IMR-90 (cell line): ENCODE measurements around the gene PTS. TPM values are rescaled to one million over a fixed set of nuclear protein-coding genes. Genes with fewer than 3 reads are reported as not detected.

ENCODE experiments used
- ATAC-seq: fragments of 200-7000 bp; cut with Tn5 transposase; 2 replicates; pipeline ENCODE4 v1.9.1; 2020; ENCODE audit warnings: low read depth, mild to moderate bottlenecking, moderate library complexity
- BruUV-seq: library from RNA; stranded (reverse); fragments of 400-500 nt; replicated peaks from 2 replicates; lab custom pipeline; 2021; lab: Mats Ljungman, UMichigan
- CTCF ChIA-PET: fragments of 300-600 bp; formaldehyde crosslinking; extraction: SDS; loops from one replicate; lab custom pipeline; 2021; ENCODE audit warnings: antibody characterized with exemption; lab: Yijun Ruan, JAX
- POLR2A ChIA-PET: fragments of 300-600 bp; sonication (Branson Sonifier 250); formaldehyde crosslinking; loops from one replicate; lab custom pipeline; 2022; ENCODE audit warnings: antibody characterized with exemption; ENCODE audit not compliant: unreplicated experiment; lab: Charles Lee
- DNase-seq: peaks from one replicate; pipeline ENCODE4 v3.0.0; 2013
- H2AFZ ChIP-seq: replicated peaks from 2 replicates; pipeline ENCODE3; 2013; ENCODE audit warnings: low read length, mild to moderate bottlenecking; ENCODE audit not compliant: poor library complexity
- H2AK5ac ChIP-seq: 2 replicates; pipeline ENCODE4 v1.6.1; 2013; ENCODE audit warnings: low read depth, low read length, inconsistent platforms
- H2AK9ac ChIP-seq: replicated peaks from 2 replicates; pipeline ENCODE3; 2013; ENCODE audit warnings: mild to moderate bottlenecking, low read depth, low read length, moderate library complexity; ENCODE audit not compliant: poor library complexity
- H2BK120ac ChIP-seq: 2 replicates; pipeline ENCODE4 v1.6.1; 2013; ENCODE audit warnings: low read depth, low read length, inconsistent platforms
- H2BK15ac ChIP-seq: 3 replicates; pipeline ENCODE4 v1.6.1; 2013; ENCODE audit warnings: low read depth, low read length, inconsistent platforms
- H2BK20ac ChIP-seq: 2 replicates; pipeline ENCODE4 v1.6.1; 2013; ENCODE audit warnings: low read depth, mild to moderate bottlenecking, inconsistent platforms, low read length, moderate library complexity
- H2BK5ac ChIP-seq: 2 replicates; pipeline ENCODE4 v1.6.1; 2013; ENCODE audit warnings: mild to moderate bottlenecking, low read depth, low read length, inconsistent platforms; ENCODE audit not compliant: poor library complexity, severe bottlenecking
- H3K14ac ChIP-seq: replicated peaks from 2 replicates; pipeline ENCODE4 v1.6.1; 2013; ENCODE audit warnings: low read depth, low read length, inconsistent platforms
- H3K18ac ChIP-seq: 2 replicates; pipeline ENCODE4 v1.6.1; 2013; ENCODE audit warnings: low read depth, low read length, control low read depth
- H3K23ac ChIP-seq: 2 replicates; pipeline ENCODE4 v1.6.1; 2013; ENCODE audit warnings: low read depth, low read length, inconsistent platforms
- H3K27ac ChIP-seq: 2 replicates; pipeline ENCODE4 v1.5.1; 2013; ENCODE audit warnings: mild to moderate bottlenecking, control low read depth, low read length; ENCODE audit not compliant: insufficient read depth
- H3K27me3 ChIP-seq: 2 replicates; pipeline ENCODE4 v1.6.1; 2013; ENCODE audit warnings: low read length; ENCODE audit not compliant: control insufficient read depth, insufficient read depth
- H3K36me3 ChIP-seq: 2 replicates; pipeline ENCODE4 v1.6.1; 2013; ENCODE audit warnings: low read length, mixed read lengths; ENCODE audit not compliant: control insufficient read depth, insufficient read depth
- H3K4ac ChIP-seq: 2 replicates; pipeline ENCODE4 v1.6.1; 2013; ENCODE audit warnings: low read depth, low read length, inconsistent platforms
- H3K4me1 ChIP-seq: 2 replicates; pipeline ENCODE4 v1.6.1; 2013; ENCODE audit warnings: low read length, mixed read lengths; ENCODE audit not compliant: control insufficient read depth, insufficient read depth
- H3K4me2 ChIP-seq: 2 replicates; pipeline ENCODE4 v1.6.1; 2013; ENCODE audit warnings: low read depth, mild to moderate bottlenecking, control low read depth, low read length, moderate library complexity
- H3K4me3 ChIP-seq: 2 replicates; pipeline ENCODE4 v1.5.1; 2013; ENCODE audit warnings: low read depth, mild to moderate bottlenecking, control low read depth, low read length, moderate library complexity; ENCODE audit not compliant: insufficient read depth
- H3K56ac ChIP-seq: 2 replicates; pipeline ENCODE4 v1.6.1; 2013; ENCODE audit warnings: low read length, inconsistent platforms; ENCODE audit not compliant: insufficient read depth; ENCODE audit errors: extremely low read depth
- H3K79me1 ChIP-seq, 2 experiments: 2 replicates each; pipeline ENCODE4 v1.6.1; 2013; ENCODE audit warnings: low read length in 2 of 2, inconsistent platforms in 1 of 2, low read depth in 1 of 2
- H3K9ac ChIP-seq: 2 replicates; pipeline ENCODE4 v1.6.1; 2013; ENCODE audit warnings: low read depth, low read length, control low read depth
- H3K9me1 ChIP-seq: 2 replicates; pipeline ENCODE4 v1.6.1; 2013; ENCODE audit warnings: low read length, inconsistent platforms; ENCODE audit not compliant: insufficient read depth
- H3K9me3 ChIP-seq: 2 replicates; pipeline ENCODE4 v1.6.1; 2013; ENCODE audit warnings: low read length; ENCODE audit not compliant: control insufficient read depth, insufficient read depth
- H4K20me1 ChIP-seq: 2 replicates; pipeline ENCODE4 v1.6.1; 2013; ENCODE audit warnings: low read length, inconsistent platforms; ENCODE audit not compliant: insufficient read depth
- H4K5ac ChIP-seq: 2 replicates; pipeline ENCODE4 v1.6.1; 2013; ENCODE audit warnings: mild to moderate bottlenecking, low read depth, low read length, control low read depth
- H4K8ac ChIP-seq, 2 experiments: 2 replicates each; pipeline ENCODE4 v1.6.1; 2013; ENCODE audit warnings: low read depth in 2 of 2, low read length in 2 of 2, control low read depth in 1 of 2, inconsistent platforms in 1 of 2
- H4K91ac ChIP-seq: 2 replicates; pipeline ENCODE4 v1.6.1; 2013; ENCODE audit warnings: low read depth, low read length, inconsistent platforms; ENCODE audit not compliant: insufficient read depth
- CHD1 ChIP-seq: IDR thresholded peaks from 2 replicates; pipeline ENCODE4 v1.6.1; 2012; ENCODE audit warnings: low read depth, low read length, improper control_type of control experiment
- FOS ChIP-seq: fragments of 150-350 bp; IDR thresholded peaks from 2 replicates; pipeline ENCODE4 v1.6.1; 2016; ENCODE audit warnings: low read depth, low read length
- MAFK ChIP-seq: IDR thresholded peaks from 2 replicates; pipeline ENCODE4 v1.6.1; 2012; ENCODE audit warnings: low read depth, low read length, improper control_type of control experiment
- NFE2L2 ChIP-seq: fragments of 150-350 bp; IDR thresholded peaks from 2 replicates; pipeline ENCODE4 v1.6.1; 2016; ENCODE audit warnings: low read depth, mild to moderate bottlenecking, low read length
- RAD21 ChIP-seq: IDR thresholded peaks from 2 replicates; pipeline ENCODE4 v1.6.1; 2012; ENCODE audit warnings: low read length, improper control_type of control experiment
- RCOR1 ChIP-seq: IDR thresholded peaks from 2 replicates; pipeline ENCODE4 v1.6.1; 2012; ENCODE audit warnings: mild to moderate bottlenecking, low read length, improper control_type of control experiment; ENCODE audit not compliant: insufficient replicate concordance
- RFX5 ChIP-seq: IDR thresholded peaks from 2 replicates; pipeline ENCODE4 v1.8.0; 2012; ENCODE audit warnings: low read depth, mild to moderate bottlenecking, low read length, moderate library complexity
- WGBS, 2 experiments: methylation state at CpG; one replicate each; pipeline versions ENCODE4 v1.1.5 to v1.1.7; 2013; ENCODE audit warnings: missing lambda C conversion rate in 2 of 2; ENCODE audit not compliant: insufficient read length in 1 of 2; ENCODE audit errors: extremely low coverage in 2 of 2; 5-methylcytosine and 5-hydroxymethylcytosine counted together
- dilution Hi-C: fragments of 300-500 bp; cut with HindIII; formaldehyde crosslinking; loops from one replicate; pipeline ENCODE4 v1.14.3; 2018; ENCODE audit warnings: low sequenced_read_pairs; ENCODE audit not compliant: unreplicated experiment
- in situ Hi-C: fragments of 300-500 bp; cut with MboI; formaldehyde crosslinking; loops from 3 replicates; pipeline ENCODE4 v1.14.3; 2019; ENCODE audit warnings: low sequenced_read_pairs, inconsistent platforms, mixed read lengths
- intact Hi-C: fragments of 100-400 bp; cut with micrococcal nuclease; formaldehyde crosslinking; loops from 2 replicates; pipeline ENCODE4 v1.10.0; 2022
- polyA plus RNA-seq, 3 experiments: library from polyadenylated mRNA; depleted of rRNA; stranded (reverse); fragments of >200 nt; gene quantifications; 2 replicates each; pipeline ENCODE4 v1.2.3, GENCODE V29; 2012; ENCODE audit warnings: low replicate concordance in 1 of 3
- total RNA-seq: library from RNA; depleted of rRNA; stranded (reverse); fragments of >200 nt; gene quantifications from 2 replicates; pipeline ENCODE4 v1.2.3, GENCODE V29; 2012
- TF ChIP-seq, protein P1 (sequence below): conservative IDR thresholded peaks from 2 replicates; pipeline ENCODE4 v1.5.1; 2012; ENCODE audit warnings: mild to moderate bottlenecking, low read depth, low read length, improper control_type of control experiment
- TF ChIP-seq, protein P2 (sequence below): fragments of 150-350 bp; IDR thresholded peaks from 2 replicates; pipeline ENCODE4 v1.6.1; 2016; ENCODE audit warnings: low read depth, mild to moderate bottlenecking, low read length, moderate library complexity, borderline replicate concordance

PTS gene
- total and polyA plus RNA-seq, 2 of the 4 experiments (the other 2 are of a cell fraction), result 21.0 to 51.8 TPM

DNA sequence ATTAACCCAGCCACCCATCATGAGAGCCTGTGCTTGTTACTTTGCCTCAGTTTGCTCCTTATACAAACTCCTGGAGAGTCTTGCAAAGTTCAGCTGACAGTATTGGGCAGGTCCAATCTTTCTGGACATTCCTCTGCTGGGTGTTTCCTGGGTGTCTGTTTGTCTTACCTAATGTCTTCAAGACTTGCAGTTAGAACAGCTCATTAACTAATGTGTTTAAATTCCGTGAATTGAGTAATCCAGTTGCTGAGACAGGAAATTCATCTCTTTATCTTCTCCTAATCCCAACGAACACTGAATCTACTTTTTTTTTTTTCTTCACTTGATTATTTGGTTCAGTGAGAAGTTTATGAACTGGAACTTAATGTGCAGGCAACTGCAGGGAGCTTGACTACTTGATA, 30.3 kb upstream of the PTS start:
- Histone ChIP-seq H4K91ac (no peak overlapping the region), H3K4ac (no peak overlapping the region), H4K8ac (no peak overlapping the region), H3K18ac (no peak overlapping the region), H2AK5ac (no peak overlapping the region), H3K27ac (no peak overlapping the region), H3K4me1 (peaks cover 2% of the 10 kb centered on the region; the same call in 1 of the 2 replicates), H3K9me3 (no peaks in the 10 kb centered on the region), H3K56ac (no peak overlapping the region), H2BK5ac (no peak overlapping the region), H3K36me3 (no peaks in the 10 kb centered on the region), H4K20me1 (no peaks in the 10 kb centered on the region), H3K14ac (no peak overlapping the region), H3K23ac (no peak overlapping the region), H2AFZ (no peak overlapping the region), H3K4me3 (no peak overlapping the region), H4K5ac (no peak overlapping the region), H2BK20ac (no peak overlapping the region), H2AK9ac (no peak overlapping the region), H3K4me2 (no peak overlapping the region), H2BK120ac (no peak overlapping the region), H3K27me3 (no peaks in the 10 kb centered on the region; the same call in 1 of the 2 replicates), H3K9me1 (no peaks in the 10 kb centered on the region; the same call in 1 of the 2 replicates), H3K79me1 (no peaks in the 10 kb centered on the region), H3K9ac (no peak overlapping the region), H2BK15ac (no peak overlapping the region)
- peak; percentile 11; the same call in 1 of the 2 replicates for ATAC-seq
- no TSS peak for BruUV-seq
- in situ Hi-C loops, result no loop called here
- no peak for TF ChIP-seq CHD1
- TF ChIP-seq MAFK, result no peak
- TF ChIP-seq RCOR1, result no peak
- TF ChIP-seq RFX5, result no peak
- TF ChIP-seq, protein P1, sequence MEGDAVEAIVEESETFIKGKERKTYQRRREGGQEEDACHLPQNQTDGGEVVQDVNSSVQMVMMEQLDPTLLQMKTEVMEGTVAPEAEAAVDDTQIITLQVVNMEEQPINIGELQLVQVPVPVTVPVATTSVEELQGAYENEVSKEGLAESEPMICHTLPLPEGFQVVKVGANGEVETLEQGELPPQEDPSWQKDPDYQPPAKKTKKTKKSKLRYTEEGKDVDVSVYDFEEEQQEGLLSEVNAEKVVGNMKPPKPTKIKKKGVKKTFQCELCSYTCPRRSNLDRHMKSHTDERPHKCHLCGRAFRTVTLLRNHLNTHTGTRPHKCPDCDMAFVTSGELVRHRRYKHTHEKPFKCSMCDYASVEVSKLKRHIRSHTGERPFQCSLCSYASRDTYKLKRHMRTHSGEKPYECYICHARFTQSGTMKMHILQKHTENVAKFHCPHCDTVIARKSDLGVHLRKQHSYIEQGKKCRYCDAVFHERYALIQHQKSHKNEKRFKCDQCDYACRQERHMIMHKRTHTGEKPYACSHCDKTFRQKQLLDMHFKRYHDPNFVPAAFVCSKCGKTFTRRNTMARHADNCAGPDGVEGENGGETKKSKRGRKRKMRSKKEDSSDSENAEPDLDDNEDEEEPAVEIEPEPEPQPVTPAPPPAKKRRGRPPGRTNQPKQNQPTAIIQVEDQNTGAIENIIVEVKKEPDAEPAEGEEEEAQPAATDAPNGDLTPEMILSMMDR, result no peak
- TF ChIP-seq, protein P2, sequence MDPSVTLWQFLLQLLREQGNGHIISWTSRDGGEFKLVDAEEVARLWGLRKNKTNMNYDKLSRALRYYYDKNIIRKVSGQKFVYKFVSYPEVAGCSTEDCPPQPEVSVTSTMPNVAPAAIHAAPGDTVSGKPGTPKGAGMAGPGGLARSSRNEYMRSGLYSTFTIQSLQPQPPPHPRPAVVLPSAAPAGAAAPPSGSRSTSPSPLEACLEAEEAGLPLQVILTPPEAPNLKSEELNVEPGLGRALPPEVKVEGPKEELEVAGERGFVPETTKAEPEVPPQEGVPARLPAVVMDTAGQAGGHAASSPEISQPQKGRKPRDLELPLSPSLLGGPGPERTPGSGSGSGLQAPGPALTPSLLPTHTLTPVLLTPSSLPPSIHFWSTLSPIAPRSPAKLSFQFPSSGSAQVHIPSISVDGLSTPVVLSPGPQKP, result no peak
- no peak for TF ChIP-seq NFE2L2
- no peak for TF ChIP-seq RAD21
- TF ChIP-seq FOS, result no peak
- CTCF ChIA-PET, result interaction anchor here (0.7 kb wide), 1 partner anchor 37 kb away, joined by 3 read pairs; no protein-coding TSS in a partner anchor
- intact Hi-C loops, result no loop called here
- POLR2A ChIA-PET, result no interaction called here
- DNase-seq, result no peak
- no CpG with 5 or more reads among the region's 2 CpGs for WGBS, 2 experiments
- dilution Hi-C loops, result no loop called here
